ENCODE measurements around the gene PCDHA4.

PCDHA4 gene

GRCh38 chr5:140857177-140857986 lies 50.5 kb downstream of the PCDHA4 start:
- H3K4me3 ChIP-seq (ENCODE audit: control insufficient read depth, low read depth, low read length) = no peak overlapping the region
- TF ChIP-seq, protein P1, sequence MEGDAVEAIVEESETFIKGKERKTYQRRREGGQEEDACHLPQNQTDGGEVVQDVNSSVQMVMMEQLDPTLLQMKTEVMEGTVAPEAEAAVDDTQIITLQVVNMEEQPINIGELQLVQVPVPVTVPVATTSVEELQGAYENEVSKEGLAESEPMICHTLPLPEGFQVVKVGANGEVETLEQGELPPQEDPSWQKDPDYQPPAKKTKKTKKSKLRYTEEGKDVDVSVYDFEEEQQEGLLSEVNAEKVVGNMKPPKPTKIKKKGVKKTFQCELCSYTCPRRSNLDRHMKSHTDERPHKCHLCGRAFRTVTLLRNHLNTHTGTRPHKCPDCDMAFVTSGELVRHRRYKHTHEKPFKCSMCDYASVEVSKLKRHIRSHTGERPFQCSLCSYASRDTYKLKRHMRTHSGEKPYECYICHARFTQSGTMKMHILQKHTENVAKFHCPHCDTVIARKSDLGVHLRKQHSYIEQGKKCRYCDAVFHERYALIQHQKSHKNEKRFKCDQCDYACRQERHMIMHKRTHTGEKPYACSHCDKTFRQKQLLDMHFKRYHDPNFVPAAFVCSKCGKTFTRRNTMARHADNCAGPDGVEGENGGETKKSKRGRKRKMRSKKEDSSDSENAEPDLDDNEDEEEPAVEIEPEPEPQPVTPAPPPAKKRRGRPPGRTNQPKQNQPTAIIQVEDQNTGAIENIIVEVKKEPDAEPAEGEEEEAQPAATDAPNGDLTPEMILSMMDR (IDR thresholded peaks at IDR 0.05; ENCODE audit: control insufficient read depth, insufficient read depth, low read depth, low read length, missing control alignments) = no peak
- DNase-seq (ENCODE audit: low read depth) = no peak

DNA sequence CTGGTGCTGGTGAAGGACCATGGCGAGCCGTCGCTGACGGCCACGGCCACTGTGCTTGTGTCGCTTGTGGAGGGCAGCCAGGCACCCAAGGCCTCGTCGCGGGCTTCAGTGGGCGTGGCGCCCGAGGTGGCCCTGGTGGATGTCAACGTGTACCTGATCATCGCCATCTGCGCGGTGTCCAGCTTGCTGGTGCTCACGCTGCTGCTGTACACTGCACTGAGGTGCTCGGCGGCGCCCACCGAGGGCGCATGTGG lies 51.0 kb downstream of the PCDHA4 start:
- H3K4me3 ChIP-seq (ENCODE audit: control insufficient read depth, low read depth, low read length) = no peak overlapping the region
- TF ChIP-seq, protein P1 (IDR thresholded peaks at IDR 0.05; ENCODE audit: control insufficient read depth, insufficient read depth, low read depth, low read length, missing control alignments) = no peak

GRCh38 chr5:140862441-140863295 lies 55.8 kb downstream of the PCDHA4 start:
- H3K4me3 ChIP-seq (ENCODE audit: control insufficient read depth, low read depth, low read length) = no peak overlapping the region
- TF ChIP-seq, protein P1 (IDR thresholded peaks at IDR 0.05; ENCODE audit: control insufficient read depth, insufficient read depth, low read depth, low read length, missing control alignments) = no peak
- DNase-seq (ENCODE audit: low read depth) = no peak

More for the DNA sequence above, 51.0 kb downstream of the PCDHA4 start:
- no peak for DNase-seq (ENCODE audit: low read depth)

All from AG09309 (cell line).